GM18907 (cell line): ENCODE data around the gene SAMD4A.

Source experiments
- ATAC-seq: cut with Tn5 transposase; IDR thresholded peaks from one replicate; pipeline ENCODE4 v1.9.1; 2021; ENCODE audit warnings: mild to moderate bottlenecking, moderate library complexity; ENCODE audit not compliant: unreplicated experiment

Gene SAMD4A

DNA sequence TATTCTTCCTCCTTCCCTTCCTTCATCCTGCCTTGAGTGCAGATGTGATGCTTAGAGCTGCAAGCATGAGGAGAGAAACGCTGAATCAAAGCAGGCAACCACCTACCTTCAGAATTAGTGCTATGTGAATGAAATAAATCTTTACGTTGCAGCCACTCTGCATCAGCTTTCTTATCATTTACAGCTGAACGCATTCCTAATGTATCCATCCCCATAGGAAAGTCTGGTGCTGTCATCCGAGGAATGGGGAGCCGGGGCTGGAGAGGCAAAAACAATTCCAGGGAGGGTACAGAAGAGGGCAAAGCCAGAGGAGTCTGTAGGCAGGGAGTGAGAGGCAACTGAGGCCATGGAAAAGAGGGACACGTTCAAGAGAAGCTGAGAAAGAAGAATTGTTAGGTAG is 245.7 kb downstream of the SAMD4A start:
- no peak for ATAC-seq

DNA sequence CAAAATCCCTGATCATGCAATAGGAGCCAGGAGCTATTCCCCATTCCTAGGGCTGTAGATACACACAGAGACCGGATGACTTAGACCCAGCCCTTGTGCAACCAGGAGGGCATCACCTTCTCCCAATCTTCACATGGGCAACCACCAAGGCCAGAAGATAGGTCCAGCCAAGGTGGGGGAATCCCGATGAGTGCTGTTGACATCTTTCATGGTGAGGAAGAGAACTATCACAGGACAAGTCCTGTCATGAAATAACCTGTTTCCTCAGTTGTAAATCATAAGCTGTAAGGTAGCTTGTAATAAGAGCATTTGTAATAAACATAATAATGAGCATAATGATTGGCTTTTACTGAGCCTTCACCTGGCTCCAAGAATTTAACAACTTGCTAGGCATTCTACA is 246.2 kb downstream of the SAMD4A start:
- no peak for ATAC-seq

DNA sequence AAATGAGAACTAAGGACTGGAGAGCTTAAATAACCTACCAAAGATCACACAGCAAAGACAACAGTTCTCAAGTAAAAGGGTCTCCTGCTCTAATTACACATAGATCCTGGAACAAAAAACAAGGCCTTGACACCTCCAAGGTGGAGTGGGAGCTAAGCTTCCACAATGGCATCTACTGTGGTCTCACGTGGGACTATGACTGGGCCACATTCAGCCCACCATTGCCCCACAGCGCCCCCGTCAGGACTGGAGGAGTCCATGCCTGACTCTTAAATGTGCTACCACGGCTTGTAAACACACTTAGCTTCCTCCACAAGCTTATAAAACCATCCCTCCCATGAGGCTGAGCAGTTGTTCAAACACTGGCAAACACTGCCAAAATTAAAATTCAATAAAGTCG is 247.1 kb downstream of the SAMD4A start:
- no peak for ATAC-seq

DNA sequence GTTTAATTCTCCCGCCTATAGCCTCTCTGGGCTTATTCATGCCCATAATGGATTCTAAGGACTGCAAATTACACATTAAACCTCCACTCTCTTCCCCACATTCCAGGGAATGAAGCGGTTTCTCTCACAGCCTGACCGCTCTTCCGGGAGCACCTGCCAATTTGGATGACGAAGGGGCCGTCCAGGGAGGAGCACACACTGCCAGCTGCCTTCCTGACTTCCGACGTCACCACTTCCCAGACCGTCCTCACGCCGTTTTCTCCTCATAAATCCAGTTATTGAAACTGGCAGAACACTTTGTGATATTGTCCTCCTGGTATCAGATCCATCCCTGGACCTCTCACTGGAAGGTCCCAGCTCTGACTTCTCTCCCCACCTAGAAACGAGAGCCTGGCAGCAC is 248.1 kb downstream of the SAMD4A start:
- ATAC-seq, result no peak

DNA sequence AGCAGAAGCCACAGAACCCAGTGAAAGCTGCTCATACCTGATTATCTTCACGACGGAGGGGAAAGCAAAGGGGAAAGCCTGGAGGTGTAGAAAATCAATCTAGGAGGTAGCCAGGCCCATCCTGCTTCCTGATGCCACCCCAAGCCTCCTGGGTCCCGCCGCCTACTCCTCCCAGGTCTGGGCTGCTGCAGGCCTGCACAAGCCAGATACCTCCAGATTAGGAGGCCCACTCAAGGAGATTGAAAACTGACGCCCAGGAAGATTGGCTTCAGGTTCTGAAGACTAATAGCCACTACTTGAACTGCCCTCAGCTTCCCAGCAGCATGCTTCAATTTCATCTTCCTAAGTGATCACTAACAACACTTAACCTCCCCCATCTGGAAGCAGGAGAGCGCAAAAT is 248.6 kb downstream of the SAMD4A start:
- no peak for ATAC-seq

DNA sequence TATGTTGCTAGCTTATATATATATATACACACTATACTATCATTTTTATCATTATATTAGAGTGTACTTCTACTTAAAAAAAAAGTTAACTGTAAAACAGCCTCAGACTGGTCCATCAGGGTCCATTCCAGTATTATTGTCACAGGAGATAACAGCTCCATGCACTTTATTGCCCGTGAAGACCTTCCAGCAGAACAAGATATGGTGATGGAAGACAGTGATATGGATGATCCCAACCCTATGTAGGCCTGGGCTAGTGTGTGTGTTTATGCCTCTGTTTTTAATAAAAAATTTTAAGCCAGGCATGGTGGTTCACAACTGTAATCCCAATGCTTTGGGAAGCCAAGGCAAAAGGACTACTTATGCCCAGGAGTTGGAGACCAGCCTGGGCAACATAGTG is 249.5 kb downstream of the SAMD4A start:
- no peak for ATAC-seq

DNA sequence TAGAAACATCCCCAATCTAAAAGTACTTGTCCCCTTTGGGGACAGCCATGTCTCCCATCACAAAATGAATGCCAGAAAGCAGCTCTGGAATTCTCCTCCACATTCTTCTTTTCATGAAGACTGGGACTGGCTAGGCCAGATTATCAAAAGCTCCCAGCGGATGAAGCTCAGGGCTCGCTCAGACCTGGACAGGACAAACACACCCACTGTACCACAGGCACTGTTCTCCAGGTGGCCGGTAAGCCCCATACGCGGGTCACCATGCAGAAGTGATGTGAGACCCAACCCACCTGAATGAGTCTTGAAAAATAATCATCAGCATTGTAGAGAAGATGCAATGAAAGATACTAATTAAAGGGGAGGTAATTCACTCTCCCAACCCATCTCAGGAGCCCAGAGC is 250.6 kb downstream of the SAMD4A start:
- no peak for ATAC-seq

DNA sequence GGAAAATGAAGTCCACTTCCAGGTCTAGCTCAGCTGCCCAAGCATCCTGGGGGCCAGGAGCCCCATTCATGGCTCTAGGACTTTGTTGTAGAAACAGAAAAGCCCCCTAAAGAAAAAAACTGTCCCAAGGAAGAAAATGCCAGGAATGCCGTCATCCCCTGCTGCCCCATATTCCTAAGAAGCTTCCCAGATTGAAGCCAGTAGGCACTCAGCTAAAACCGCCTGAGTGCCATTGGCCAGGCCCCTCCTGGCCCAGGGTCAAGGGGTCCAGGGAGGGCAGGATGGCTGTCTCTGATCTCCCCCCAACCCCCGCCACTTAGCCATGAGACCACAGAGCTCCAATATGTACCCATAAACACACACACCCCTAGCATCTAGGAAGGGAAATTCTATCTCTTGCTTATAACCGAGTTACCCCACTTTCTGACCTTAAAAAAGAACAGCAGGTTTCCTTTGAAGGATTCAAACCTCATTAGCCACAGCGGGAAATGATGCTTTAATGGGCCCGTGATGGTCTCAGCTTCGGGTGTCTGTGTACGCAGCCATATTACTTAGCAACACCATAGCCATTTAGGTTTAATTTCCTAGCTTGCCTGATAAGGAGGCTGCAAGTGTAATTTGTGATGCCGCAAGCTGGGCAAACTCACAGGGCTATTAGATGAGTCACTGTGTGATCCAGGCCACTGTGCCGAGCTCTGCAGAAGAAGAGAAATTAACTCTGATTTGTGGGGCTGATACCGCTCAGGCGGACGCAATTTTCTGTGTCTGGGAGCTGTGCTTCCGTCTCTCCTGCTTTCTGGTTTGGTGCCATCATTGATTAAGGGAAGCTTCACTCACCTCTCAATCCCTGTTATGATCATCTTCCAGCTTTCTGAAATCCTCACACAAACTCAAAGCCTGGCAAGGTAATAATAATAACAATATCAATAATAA is 251.5 kb downstream of the SAMD4A start:
- ATAC-seq, result no peak

DNA sequence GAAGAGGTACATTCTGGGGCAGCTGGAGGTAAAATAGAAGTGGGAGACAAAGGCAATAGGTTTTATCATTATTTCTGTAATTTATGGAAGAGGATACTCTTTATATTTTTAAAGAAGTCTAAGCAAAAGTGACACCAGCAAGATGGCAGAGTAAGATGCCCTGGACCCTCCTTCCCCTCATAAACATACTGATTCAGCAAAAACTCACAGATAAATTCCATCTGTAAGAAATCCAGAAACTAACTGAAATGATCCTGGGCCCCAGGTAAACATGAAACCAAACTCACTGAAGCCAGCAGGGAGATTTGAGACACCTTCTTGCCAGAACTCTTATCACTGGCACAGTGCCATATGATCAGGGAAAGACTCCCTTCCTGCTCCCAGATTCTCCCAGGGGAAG is 255.8 kb downstream of the SAMD4A start:
- no peak for ATAC-seq

DNA sequence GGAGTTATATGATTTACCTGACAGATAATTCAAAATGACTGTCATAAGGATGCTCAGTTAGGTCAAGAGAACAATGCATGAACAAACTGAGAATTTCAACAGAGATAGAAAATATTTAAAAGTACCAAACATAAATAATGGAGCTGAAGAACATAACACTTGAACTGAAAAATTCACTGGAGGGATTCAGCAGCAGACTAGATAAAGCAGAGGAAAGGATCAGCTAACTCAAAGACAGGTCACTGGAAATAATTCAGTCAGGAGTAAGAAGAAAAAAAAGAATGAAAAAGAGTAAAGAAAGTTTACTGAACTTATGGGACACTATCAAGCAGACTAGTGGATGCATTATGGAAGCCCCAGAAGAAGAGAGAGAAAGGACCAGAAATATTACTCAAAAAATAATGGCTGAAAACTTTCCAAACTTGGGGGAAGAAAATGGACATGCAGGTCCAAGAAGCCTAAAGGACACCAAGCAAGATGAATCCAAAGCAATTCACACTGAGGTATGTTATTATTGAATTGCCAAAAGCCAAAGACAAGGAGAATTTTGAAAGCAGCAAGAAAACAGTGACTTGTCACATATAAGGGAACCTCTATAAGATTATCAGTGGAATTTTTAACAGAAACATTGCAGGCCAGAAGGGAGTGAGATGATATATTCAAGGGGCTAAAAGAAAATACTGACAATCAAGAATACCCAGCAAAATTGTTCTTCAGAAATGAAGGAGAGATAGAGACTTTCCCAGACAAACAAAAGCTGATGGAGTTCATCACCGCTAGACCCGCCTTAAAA is 257.0 kb downstream of the SAMD4A start:
- no peak for ATAC-seq

DNA sequence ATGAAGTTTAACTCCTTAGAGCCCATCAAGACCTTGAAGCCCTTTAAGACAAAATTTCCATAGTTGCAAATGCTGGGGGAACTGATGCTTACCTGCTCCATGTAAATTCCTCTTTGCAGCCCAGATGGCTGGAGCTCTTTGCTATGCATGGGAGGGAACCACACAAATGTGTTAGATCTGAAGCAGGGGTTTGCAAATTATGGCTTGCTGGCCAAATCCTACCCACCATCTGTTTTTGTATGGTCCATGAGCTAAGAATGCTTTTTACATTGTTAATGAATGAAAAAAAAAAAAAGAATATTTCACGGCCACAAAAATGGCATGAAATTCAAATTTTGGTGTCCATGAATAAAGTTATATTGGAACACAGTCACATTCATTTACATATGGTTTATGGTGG is 261.1 kb downstream of the SAMD4A start:
- no peak for ATAC-seq

DNA sequence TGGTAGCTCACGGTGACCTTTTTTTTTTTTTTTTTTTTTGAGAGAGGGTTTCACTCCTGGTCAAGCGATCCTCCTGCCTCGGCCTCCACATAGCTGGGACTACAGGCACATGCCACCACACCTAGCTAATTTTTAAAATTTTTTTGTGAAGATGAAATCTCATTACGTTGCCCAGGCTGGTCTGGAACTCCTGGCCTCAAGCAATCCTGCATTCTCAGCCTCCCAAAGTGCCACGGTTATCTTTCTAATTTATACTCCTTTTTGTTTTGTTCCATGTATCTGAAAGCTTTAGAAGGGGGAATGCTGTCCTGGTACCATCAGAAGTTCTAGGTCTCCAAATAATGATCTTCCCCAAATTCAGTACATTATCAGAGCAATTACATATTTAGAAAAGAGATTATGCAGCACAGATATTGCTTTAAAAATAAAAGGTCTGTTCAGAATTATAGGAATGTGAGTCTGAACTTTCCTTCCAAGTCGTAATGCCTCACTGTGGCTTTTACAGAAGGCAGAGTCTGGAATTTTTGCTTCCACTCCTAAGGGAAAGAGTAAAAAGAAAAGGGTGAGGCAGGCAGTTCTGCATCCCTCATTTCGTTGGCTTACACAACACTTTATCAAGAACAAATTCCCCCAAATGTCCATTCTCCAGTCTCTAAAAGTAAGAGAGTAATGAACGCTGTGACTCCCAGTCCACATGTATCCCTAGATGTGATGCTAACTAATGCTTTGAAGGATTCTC is 262.7 kb downstream of the SAMD4A start:
- ATAC-seq, result no peak

DNA sequence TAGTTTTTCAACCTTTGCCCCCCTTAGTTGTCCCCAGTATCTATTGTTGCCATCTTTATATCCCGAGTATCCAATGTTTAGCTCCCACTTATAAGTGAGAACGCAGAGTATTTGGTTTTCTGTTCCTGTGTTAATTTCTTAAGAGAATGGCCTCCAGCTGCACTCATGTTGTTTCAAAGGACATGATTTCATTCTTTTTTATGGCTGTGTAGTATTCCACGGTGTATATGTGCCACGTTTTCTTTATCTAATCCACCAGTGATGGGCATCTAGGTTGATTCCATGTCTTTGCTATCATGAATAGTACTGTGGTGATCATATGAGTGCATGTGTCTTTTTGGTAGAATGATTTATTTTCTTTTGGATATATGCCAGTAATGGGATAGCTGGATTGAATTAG is 263.7 kb downstream of the SAMD4A start:
- ATAC-seq, result no peak

DNA sequence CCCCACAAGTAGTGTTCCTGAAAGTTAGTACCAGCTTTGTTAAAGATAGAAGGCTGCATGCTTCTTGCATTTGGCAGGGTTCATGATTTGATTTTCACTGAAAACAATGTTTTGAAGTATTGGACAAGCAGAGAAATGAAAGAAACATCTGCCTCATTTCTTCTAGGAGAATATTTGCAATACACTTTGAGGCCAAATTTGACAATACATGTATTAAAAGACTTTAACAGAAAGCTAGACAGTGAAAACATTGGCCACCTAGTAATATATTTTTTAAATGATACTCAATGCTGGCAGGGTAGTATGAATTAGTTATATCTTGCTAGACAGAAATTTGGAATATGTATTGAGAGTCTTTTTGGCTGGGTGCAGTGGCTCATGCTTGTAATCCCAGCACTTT is 267.2 kb downstream of the SAMD4A start:
- ATAC-seq, result no peak

DNA sequence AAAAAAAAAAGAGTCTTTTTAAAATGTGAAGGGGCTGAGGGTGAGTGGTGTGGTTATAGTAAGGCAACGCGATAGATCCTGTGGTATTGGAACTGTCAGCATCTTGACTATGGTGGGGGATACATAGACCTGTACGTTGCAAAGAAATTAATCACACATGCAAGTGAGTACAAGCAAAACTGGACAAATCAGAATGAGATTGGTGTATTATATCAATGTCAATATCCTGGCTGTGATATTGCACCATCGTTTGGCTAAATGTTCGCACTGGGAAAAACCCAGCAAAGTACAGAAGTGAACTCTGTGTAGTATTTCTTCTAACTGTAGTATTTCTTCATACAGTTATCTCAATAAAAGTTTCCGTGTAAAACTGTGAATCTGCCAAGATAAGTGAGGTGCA is 267.8 kb downstream of the SAMD4A start:
- no peak for ATAC-seq

DNA sequence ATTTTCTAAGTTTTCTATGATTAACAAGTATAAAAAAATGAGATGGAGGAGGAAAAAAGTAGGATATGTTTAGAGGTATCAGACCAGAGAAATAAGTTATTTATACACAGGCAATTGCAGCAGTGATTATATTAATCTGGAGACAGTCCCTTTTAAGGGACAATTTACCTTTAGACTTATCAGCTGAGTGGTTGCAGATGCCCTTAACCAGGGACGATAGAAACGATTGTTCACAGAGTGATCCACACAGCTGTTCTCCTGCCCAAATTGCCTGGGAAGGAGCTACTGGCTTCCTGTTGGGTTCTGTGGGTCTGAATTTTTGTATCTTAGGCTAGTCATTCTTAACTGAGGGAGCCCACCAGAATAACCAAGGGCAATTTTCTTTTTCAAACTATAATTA is 269.3 kb downstream of the SAMD4A start:
- no peak for ATAC-seq

DNA sequence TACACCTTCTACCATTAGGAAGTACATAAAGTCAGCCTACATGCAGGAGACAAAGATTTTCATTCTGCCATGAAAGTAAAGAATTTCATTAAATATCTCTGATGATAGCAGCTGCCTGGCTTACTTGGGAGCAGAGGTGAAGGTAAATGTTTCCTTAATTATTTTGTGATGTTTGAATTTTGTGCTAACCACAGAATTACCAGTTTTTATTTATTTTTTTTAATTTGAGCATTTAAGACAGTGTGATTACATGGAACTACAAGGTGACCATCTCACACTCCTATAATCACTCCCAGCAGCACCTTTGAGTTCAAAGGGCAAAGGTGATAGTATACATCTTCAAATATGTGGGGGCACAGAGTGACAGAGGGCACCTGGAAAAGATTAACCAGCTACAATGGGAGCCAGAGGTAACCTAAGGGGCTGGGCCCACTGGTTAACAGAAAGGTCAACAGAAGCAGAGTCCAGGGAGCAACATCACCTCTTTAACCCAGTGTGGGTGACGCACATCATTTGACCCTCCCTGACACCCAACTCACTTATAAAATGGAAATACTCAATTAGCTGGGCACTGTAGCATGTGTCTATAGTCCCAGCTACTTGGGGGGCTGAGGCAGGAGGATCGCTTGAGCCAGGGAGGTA is 270.7 kb downstream of the SAMD4A start:
- ATAC-seq, result no peak

DNA sequence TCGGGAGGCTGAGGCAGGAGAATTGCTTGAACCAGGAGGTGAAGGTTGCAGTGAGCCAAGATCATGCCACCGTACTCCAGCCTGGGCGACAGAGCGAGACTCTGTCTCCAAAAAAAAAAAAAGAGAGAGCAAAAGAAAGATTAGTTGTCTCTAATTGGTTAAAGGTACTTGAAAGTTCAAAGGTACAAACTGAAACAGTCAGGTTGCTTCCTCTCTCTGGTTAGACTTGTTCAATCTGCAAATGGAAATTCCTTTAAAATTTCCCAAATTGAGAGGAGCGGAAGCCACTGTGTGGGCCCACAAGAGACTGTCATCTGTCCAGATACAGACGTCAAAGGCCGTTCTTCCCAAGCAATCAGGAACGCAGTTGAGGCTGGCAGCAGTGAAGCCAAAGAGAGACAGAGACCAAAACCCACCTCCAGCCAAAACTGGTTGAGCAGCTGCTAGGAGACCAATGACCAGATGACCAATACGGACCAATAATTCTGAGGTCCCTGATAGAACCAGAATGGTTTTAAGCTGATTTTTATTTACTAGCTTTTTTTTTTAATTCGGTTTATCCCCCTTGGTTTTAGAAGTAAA is 272.1 kb downstream of the SAMD4A start:
- ATAC-seq, result no peak

DNA sequence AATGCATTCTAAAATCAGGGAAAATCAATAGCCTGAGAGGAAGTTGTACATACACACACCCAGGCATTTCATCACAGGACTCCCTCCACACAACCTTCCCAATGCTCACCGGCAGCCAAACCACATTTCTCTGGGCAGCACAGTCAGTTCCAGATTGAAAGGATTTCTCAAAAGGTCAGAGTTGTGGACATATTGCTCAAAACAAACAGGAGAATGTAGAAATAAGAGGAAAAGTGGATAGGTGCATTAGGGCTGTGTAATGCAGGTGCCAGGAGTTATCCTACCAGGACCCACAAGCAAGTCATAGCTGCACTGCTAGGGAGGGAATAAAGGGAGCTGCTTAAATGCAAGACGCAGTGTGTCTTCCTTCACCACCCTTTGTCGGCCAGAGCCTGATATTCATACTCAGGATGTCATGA is 272.8 kb downstream of the SAMD4A start:
- no peak for ATAC-seq

DNA sequence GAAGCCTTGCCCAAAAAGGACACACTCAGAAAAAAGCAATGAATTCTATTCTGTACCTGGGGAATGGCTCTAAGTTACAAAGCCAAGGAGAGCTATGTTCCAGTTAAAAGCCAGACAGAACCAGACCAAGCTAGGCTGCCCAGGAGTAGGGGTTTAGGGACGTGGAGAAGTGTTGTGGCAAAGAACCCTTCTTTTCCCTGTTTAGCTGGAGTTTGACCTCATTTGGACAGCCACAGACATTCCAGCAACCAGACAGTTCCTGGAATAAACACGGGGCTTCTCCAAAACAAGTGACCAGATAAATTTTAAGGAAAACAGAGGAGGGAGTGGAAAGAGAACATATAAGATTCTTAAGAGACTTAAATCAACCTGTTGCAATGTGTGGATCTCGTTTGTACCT is 273.4 kb downstream of the SAMD4A start:
- ATAC-seq, result no peak

DNA sequence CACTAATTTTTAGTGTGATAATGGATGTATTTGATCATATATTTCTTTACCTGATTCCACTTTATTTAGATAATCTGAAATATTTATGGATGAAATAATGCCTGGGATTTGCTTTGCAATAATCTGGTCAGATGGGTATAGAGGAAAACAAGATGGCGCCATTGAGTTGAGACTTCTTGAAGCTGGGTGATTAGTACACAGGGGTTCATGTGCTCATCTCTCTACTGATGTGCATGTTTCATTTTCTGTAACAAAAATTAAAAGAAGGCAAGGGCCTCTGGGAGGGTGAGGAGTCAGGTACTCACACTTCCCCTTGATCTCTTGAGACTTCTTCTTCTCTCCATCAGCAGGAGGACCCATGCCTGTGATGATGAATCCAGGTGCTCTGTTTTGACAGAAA is 273.9 kb downstream of the SAMD4A start:
- ATAC-seq, result no peak
